MM.1S (cell line): ENCODE results near the gene GPATCH4.

Source experiments
- EZH2phosphoT487 ChIP-seq: fragments of 300-600 bp; sonication (generic); IDR thresholded peaks from 2 replicates; pipeline ENCODE4 v1.6.1; 2018; ENCODE audit warnings: antibody characterized with exemption, low read length
- TF ChIP-seq, protein P1 (sequence below): fragments of 300-600 bp; sonication (generic); IDR thresholded peaks from 2 replicates; pipeline ENCODE4 v1.5.1; 2016; ENCODE audit warnings: antibody characterized with exemption, low read length, mixed read lengths

DNA sequence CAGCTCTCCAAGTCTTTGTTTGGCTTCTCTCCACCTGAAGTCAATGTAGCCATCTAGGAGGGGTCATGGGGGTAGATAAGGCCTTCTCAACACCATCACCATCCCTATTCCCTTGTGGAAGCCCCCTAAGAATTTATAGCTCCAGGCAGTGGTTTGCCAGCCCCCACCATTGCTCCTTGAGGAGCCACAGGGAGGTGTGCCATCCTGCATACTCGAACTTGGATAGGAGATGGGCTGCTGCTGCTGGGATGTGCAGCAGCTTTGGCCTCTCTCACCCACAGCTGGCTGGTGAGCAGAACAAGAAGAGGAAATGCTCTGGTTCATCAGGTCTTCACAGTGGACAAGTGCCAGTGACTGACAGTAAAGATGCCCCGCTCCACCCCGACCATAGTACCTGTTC lies 4.9 kb downstream of the GPATCH4 start:
- TF ChIP-seq, protein P1, sequence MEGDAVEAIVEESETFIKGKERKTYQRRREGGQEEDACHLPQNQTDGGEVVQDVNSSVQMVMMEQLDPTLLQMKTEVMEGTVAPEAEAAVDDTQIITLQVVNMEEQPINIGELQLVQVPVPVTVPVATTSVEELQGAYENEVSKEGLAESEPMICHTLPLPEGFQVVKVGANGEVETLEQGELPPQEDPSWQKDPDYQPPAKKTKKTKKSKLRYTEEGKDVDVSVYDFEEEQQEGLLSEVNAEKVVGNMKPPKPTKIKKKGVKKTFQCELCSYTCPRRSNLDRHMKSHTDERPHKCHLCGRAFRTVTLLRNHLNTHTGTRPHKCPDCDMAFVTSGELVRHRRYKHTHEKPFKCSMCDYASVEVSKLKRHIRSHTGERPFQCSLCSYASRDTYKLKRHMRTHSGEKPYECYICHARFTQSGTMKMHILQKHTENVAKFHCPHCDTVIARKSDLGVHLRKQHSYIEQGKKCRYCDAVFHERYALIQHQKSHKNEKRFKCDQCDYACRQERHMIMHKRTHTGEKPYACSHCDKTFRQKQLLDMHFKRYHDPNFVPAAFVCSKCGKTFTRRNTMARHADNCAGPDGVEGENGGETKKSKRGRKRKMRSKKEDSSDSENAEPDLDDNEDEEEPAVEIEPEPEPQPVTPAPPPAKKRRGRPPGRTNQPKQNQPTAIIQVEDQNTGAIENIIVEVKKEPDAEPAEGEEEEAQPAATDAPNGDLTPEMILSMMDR = no peak
- no peak for TF ChIP-seq EZH2phosphoT487
